H1 (cell line): Measurements from ENCODE around the gene DUOXA1. TPM values are rescaled to one million over a fixed set of nuclear protein-coding genes. Genes with fewer than 3 reads are reported as not detected.

Experiments used
- CBX5 ChIP-seq: fragments of 300-800, 300-1000 bp; sonication (generic); IDR thresholded peaks from 2 replicates; pipeline ENCODE4 v1.7.1; 2016; ENCODE audit warnings: antibody characterized with exemption, low read length, low read depth
- USF2 ChIP-seq: IDR thresholded peaks from 2 replicates; pipeline ENCODE4 v1.6.1; 2011; ENCODE audit warnings: low read length, improper control_type of control experiment
- polyA plus RNA-seq, 7 experiments: library from polyadenylated mRNA; depleted of rRNA in 3 of 7; stranded (reverse) in 5 of 7; unstranded in 2 of 7; fragments of >200 nt in 5 of 7; fragments of 200-250 nt in 2 of 7; gene quantifications; 1 replicate in 5 of 7; 2 replicates in 1 of 7; 4 replicates in 1 of 7; pipeline versions ENCODE4 v1.2.1 to v1.2.3, GENCODE V29; 2011 to 2013; ENCODE audit warnings: missing spikeins in 2 of 7, mixed read lengths in 2 of 7
- total RNA-seq: library from RNA; stranded (reverse); fragmentation: NEBNext Ultra II Directional; extraction: Animal tissue kit (Norgen Biotek cat#: 25700); gene quantifications from 2 replicates; pipeline ENCODE4 v1.2.1, GENCODE V29; 2021

The DUOXA1 gene
- total and polyA plus RNA-seq, 2 of the 8 experiments (the other 6 are each of a cell fraction or from before 2014, with no cell fraction given), result 0.18 TPM; not detected in 1

GRCh38 chr15:45139770-45140169, 10.1 kb upstream of the DUOXA1 start (continued):
- TF ChIP-seq CBX5 (no peak), USF2 (no peak)
- TF ChIP-seq, all 59 proteins: peak for 0
